Measurements from ENCODE around the gene FAM83C. TPM values are rescaled to one million over a fixed set of nuclear protein-coding genes. Genes with fewer than 3 reads are reported as not detected.
A peak's percentile ranks its signal among the peaks of the same experiment; 100 is the strongest.
"Not testable (repeated sequence)": the region's sequence is repeated elsewhere in the genome, so short reads cannot be mapped to it uniquely, and the experiment has no call there.

The FAM83C gene
- polyA plus RNA-seq, 1 of the 3 experiments (the other 2 are of a cell fraction) = not detected

- H4K20me1 ChIP-seq (ENCODE audit: insufficient read depth); H3K9me2 ChIP-seq; H2AFZ ChIP-seq (ENCODE audit: low read depth); POLR2A ChIA-PET; CTCF ChIA-PET; H3F3A ChIP-seq (replicated peaks; ENCODE audit: insufficient read depth); DNase-seq; H3K27me3 ChIP-seq (ENCODE audit: insufficient read depth); H3K36me3 ChIP-seq (replicated peaks in 1 of 2; ENCODE audit: control insufficient read depth in 1 of 2, insufficient read depth in 2 of 2, low read length in 1 of 2); H3K9me3 ChIP-seq; H3K4me3 ChIP-seq (ENCODE audit: low read depth in 2 of 2, low read length in 1 of 2); H3K79me2 ChIP-seq (ENCODE audit: insufficient read depth): not testable (repeated sequence)
- H3K4me2 ChIP-seq = peak overlapping the region; percentile 62
- peak overlapping the region; percentile 27 for H3K9ac ChIP-seq
- WGBS (ENCODE audit: low lambda C conversion rate) = 28% methylated on average over 5 of the region's 8 CpGs
- TF ChIP-seq MAX (IDR thresholded peaks at IDR 0.05; ENCODE audit: low read depth) (peak; percentile 54; the same call in 1 of the 2 replicates), EP300 (IDR thresholded peaks at IDR 0.05; ENCODE audit: borderline replicate concordance in 1 of 2, low read depth in 1 of 2, low read length in 1 of 2) (peak in 1 of 2 experiments; percentile 81; a peak in 2 of 4 replicates), TCF12 (IDR thresholded peaks at IDR 0.05) (peak; percentile 95), PBX3 (IDR thresholded peaks at IDR 0.05) (peak; percentile 88), FOXM1 (IDR thresholded peaks at IDR 0.05; ENCODE audit: low read depth) (0 out of 2 replicates have a peak, but pooled peaks have one; percentile 10), ZBTB33 (IDR thresholded peaks at IDR 0.05; ENCODE audit: borderline replicate concordance, low read depth) (0 out of 2 replicates have a peak, but pooled peaks have one; percentile 22), POLR2AphosphoS5 (IDR thresholded peaks at IDR 0.05; ENCODE audit: low read depth, low read length) (peak; percentile 67; the same call in 1 of the 2 replicates), REST (IDR thresholded peaks at IDR 0.05; ENCODE audit: low read depth, low read length) (0 out of 2 replicates have a peak, but pooled peaks have one; percentile 23), TEAD4 (IDR thresholded peaks at IDR 0.05; ENCODE audit: borderline replicate concordance, insufficient read depth) (peak; percentile 90; the same call in 1 of the 2 replicates), FOSL2 (IDR thresholded peaks at IDR 0.05; ENCODE audit: borderline replicate concordance, low read depth) (peak; percentile 63; the same call in 1 of the 2 replicates), NFIC (IDR thresholded peaks at IDR 0.05; ENCODE audit: borderline replicate concordance) (peak; percentile 91)
- H3K4me1 ChIP-seq (ENCODE audit: control insufficient read depth in 1 of 2, insufficient read depth in 2 of 2, low read depth in 1 of 2, low read length in 1 of 2) = peaks cover 11 to 14% of the 10 kb centered on the region in 2 experiments; a peak in 2 of 4 replicates
- H3K27ac ChIP-seq (ENCODE audit: low read depth in 2 of 2, low read length in 1 of 2) = peak overlapping the region; percentile 43 to 85
These were observed 29.3 kb downstream of the FAM83C start for GRCh38 chr20:35262731-35263531.

GRCh38 chr20:35262321-35262720 lies 29.9 kb downstream of the FAM83C start:
- Histone ChIP-seq H3F3A (replicated peaks; ENCODE audit: insufficient read depth) (peaks cover 14% of the 10 kb centered on the region), H3K4me1 (ENCODE audit: control insufficient read depth in 1 of 2, insufficient read depth in 2 of 2, low read depth in 1 of 2, low read length in 1 of 2) (peaks cover 15 to 20% of the 10 kb centered on the region in 2 experiments; a peak in 2 of 4 replicates)
- CTCF ChIA-PET; H3K36me3 ChIP-seq (replicated peaks in 1 of 2; ENCODE audit: control insufficient read depth in 1 of 2, insufficient read depth in 2 of 2, low read length in 1 of 2); H3K27me3 ChIP-seq (ENCODE audit: insufficient read depth); H4K20me1 ChIP-seq (ENCODE audit: insufficient read depth); H2AFZ ChIP-seq (ENCODE audit: low read depth); H3K79me2 ChIP-seq (ENCODE audit: insufficient read depth); H3K9me2 ChIP-seq; DNase-seq; H3K4me3 ChIP-seq (ENCODE audit: low read depth in 2 of 2, low read length in 1 of 2); H3K9me3 ChIP-seq; H3K4me2 ChIP-seq; H3K9ac ChIP-seq; H3K27ac ChIP-seq (ENCODE audit: low read depth in 2 of 2, low read length in 1 of 2): not testable (repeated sequence)
- POLR2A ChIA-PET = interaction anchor here (0.9 kb wide), 1 partner anchor 15 kb away, joined by 3 read pairs; no protein-coding TSS in a partner anchor
- 73% methylated on average over 7 of the region's 10 CpGs for WGBS (ENCODE audit: low lambda C conversion rate)

All from SK-N-SH (cell line).